HG02852 (cell line): Measurements from ENCODE around the gene FAM217A.

ENCODE experiments used
- ATAC-seq: cut with Tn5 transposase; IDR thresholded peaks from one replicate; pipeline ENCODE4 v1.9.1; 2021; ENCODE audit warnings: mild to moderate bottlenecking, moderate library complexity; ENCODE audit not compliant: unreplicated experiment

FAM217A gene

DNA sequence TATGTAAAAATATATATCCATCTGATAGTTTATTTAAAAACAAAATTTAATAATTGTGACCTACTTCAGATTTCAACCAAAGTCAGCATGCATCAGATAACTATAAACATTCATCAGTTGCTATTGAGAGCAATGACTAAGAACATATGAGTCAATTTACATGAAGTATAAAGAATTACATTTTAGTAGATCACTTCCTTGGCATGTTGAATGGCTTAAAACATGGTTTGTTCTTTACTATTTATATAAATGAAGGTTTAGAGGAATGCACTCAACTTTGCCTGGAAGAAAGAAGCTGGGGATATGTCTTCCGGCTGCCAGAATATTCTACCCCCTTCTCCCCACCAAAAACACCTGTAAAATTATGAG, 6.4 kb upstream of the FAM217A start:
- no peak for ATAC-seq

DNA sequence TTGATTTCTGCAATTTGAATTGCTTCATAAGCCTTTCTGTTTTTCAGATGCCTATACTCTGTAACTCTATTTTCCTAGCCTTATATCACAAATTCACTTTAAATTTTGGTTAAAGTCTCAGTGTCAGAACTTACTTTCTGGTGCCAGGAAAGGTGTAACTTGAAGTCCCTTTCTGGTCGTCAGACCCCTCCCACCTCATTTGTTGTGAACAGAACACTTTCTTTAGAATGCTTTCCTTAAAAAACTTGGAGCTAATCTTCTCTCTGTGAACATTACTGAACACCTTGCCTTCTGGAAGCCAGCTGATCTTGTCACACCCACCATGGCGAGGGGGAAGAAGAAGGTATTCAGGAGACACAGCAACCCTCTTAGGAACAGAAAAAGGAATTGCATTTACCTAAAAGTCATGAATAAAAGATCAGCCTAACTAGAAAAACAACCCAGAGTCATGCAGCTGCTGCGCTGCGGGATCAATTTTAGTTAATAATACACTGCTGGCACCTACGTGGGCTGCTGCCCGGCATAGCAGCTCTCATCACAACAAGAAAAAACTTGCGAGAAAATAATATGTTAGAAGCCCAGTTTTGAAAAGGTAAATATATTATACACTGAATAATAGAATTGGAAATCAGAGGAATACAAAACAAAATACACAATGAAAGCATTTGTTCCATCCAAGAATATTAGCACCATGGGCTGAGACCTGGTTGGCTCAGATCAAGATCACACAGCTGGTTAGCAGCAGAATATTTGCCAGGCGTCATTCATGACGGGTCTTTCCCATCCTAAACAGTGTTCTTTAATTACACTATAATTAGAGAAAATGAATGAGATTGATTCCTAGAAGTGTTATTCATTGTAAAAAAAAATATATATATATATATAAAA, 5.8 kb upstream of the FAM217A start:
- no peak for ATAC-seq

DNA sequence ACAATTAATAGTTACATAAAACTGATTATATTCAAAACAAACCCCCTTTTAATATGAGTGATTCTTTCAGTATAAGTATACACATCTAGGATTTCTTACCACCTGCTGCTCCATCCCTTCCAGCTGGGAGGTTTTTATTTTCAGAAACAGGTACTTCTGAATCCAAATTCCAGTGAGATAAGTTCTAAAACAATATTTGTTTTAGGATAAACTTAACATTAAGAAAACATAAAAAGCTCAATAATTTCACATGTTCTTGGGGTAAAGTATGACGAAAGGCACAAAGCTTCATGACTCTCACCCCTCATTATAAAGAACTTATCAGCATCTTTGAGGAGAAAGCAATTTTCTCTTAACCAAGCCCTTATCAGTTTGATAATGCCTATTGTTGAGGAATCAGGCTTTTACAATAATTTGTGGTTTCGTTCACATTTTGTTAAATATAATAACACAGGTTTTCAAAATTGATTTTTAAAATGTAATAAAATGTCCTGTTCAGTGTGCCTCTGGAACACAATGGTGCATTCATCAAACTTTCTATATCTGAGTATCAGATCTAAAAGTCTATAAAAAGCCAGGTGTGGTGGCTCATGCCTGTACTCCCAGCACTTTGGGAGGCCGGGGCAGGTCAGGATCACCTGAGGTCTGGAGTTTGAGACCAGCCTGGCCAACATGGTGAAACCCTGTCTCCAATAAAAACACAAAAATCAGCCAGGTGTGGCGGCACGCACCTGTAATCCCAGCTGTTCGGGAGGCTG, 4.3 kb downstream of the FAM217A start:
- ATAC-seq = no peak

DNA sequence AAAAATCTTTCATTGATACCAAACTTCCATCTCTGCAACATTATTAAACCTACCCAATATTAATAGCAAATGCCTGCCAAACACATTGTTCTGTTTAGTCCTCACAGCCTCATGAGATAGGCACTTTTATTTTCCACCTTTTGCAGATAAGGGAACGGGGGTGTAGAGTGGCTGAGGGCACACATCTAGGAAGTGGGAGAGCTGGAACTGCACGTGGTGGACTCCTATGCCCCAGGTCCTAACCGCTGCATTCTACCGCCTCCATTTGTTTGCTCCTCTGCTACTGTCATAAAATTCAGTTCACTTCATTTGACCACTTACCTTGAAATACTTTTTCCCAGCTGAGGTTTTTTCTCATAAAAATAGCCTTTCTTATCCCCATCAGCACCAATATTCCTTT, 7.6 kb downstream of the FAM217A start:
- ATAC-seq = no peak

DNA sequence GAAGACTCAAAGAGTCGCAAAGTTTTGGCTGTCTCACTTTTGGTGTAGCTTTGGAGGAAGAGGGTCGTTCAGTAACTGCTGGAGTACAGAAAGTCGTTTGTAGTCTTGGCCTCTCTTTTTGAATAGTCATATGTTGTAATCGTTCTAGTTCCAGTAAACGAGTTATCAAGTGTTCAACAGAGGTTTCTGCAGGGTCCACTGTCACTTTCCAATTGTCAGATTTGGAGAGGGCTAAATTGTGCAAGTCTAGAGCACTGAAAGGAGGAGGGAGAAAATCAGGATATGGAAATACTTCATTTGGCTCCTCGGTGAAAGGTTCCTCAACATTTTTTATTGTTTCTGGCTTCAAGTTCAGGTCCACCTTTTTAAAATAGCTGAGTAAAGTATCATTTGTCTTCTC, 9.7 kb downstream of the FAM217A start:
- no peak for ATAC-seq

DNA sequence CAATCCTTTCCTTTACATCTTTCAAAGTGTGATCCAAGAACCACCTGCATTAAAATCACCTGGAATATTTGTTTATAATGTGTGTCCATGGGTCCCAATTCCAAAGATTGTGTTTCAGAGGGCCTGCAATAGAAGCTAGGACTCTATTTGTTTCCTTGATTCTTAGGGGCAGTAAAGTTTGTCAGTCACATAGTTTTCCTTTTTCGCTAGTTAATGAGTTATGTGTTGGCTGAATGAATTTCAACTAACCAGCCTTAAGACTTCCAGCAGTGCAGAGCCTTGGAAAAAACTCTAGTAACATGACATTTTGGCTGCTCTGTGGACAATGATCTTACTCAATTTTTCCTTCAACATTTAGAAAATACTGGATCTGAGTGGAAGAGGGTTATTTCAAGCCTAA, 11.3 kb downstream of the FAM217A start:
- ATAC-seq = no peak

DNA sequence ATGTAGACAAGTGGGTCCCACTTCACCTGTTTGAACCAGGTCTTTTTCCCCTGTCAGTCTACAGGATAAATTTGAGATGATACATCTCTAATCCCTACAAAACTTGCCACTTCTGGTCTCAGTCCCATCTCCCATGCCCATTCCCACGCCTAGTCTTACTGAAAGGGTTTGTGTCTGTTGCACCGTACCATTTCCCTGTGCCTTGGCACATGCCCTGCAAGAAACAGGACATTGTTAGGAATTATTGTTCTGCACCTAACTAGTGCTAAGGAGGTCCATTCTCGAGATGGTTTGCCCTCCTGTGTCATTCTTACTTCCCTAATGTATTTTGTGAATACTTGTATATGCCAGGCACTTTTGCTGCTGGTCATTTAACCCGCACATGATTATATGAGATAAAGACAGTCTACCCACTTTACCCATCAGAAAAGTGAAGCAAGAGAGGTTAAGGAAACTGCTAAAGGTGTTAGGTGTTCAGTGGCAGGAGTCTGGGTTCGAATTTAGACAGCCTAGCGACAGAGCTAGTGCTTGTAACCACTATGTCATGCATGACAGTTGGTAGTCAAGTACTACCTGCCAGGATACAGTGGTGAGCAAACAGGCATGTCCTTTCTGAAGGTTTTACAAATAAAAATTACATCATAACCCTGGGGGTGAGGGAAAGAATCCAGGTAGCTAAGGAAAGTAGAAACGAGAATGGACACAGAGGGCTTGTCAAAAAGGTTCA, 12.7 kb downstream of the FAM217A start:
- no peak for ATAC-seq

DNA sequence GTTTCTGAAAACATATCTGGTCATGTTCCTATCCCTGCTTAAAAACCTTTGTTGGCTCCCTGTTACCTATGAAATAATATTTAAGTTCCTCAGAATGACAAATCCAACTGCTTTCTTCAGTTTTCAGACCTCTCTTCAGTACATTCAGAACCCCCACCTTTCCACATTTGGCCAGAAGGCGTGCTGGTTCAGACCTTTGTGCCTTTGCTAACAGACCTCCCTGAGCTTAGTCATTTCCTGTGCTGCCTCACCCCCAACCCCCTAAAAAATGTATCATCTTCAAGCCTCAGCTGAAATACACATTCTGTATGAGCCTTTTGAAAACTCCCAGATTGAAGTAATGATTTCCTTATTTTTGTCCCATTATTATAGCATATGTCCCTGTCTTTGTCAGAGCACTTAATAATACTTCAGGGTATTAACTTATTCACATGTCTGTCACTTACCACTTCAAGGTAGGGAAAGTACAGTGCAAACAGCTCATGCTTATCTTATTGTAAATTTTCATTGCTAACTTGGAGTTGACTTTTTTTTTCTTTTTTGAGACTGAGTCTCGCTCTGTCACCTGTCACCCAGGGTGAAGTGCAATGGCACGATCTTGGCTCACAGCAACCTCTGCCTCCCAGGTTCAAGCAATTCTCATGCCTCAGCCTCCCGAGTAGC, 19.7 kb downstream of the FAM217A start:
- ATAC-seq = no peak

DNA sequence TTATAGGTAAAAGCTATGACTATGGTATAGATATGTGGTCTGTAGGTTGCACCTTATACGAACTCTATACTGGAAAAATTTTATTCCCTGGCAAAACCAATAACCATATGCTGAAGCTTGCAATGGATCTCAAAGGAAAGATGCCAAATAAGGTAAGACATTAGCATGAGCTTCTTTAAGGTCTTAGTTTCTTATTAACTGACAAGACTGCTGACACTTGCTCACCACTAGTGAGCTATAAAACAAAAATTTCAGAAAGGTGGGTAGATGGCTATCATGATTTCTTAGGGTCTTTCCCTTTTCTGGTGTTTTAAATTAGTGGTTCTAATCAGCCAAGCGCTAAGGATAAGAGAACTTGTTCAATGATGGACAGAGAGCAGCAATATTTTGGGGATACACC, 21.9 kb downstream of the FAM217A start:
- ATAC-seq = no peak

DNA sequence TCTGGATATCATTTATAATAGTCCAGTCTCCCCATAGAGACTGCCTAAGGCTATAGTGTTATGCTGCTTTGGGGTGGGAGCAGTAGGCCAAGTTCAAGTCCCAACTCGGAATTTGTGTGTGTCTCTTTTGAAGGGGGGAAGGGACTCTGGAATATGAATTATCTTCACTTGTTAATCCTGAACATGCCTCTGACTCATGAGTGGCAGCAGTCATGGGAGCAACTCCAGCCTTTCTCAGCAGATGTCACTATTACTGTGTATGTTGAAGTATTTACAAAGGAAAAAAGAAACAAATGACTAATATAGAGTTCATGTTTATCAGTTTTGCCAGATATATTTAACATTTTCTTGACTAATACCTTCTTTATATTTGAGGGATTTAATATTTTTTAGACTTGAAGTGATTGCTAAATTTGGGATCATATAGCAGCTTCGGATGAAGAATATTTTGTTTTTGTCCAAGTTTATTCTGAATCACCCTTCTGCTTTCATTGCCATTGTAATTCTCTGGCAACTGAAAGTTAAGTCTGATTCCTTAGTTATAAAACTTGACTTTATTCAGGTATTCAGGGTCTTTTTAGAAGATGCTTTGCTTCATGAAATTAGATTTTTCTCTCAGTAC, 23.4 kb downstream of the FAM217A start:
- no peak for ATAC-seq

DNA sequence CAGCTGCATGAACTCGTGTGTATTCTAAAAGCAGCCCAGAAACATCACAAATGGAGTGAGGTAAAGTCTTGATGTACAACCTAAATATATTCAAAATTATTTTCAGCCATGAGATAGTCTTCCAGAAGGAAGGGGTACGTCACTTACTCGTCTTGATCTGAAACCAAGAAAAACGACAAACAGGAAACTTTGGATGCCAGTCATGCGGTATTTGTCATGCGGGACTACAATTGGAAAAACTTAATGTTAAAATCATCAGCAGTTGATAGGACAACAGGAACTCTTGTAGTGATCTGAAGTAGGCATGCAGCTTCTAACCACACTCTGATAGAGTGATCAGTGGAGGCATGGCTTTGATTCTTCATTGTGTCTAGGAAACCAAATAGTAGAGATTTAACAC, 29.7 kb downstream of the FAM217A start:
- ATAC-seq = no peak

DNA sequence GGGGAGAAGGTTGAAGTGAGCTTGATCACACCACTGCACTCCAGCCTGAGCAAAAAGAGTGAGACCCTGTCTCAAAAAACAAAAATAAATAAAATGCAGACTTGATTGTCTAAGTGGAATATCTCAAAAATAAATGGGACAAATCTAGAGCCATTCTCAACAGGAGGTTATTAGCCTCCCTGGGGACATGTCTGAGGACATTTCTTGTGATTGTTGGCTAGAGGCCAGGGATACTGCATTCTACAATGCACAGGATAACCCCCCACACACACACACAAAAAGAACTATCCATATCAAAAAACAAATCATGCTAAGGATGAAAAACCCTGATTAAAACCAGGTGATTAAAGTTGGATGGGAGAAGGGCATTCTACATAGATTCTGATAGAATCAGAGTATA, 37.5 kb downstream of the FAM217A start:
- ATAC-seq = no peak

DNA sequence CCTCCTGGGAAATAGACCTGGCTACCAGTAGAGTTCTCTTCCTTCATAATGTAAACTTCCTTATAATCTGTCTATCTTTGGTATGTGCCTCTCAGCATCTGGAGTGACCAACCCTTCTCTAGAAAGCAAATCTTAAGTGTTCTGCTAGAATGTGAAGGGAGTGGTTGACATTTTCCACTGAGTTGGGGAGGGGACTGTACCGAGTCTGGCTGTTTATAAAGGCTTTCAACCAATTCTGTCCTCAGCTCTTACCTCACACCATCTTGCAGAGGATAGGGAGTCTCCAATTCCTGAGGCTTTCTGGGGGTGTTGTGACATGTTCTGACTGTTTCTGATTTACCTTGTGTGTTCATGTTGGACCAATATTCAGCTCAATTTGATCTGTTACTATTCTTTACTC, 39.6 kb downstream of the FAM217A start:
- no peak for ATAC-seq

DNA sequence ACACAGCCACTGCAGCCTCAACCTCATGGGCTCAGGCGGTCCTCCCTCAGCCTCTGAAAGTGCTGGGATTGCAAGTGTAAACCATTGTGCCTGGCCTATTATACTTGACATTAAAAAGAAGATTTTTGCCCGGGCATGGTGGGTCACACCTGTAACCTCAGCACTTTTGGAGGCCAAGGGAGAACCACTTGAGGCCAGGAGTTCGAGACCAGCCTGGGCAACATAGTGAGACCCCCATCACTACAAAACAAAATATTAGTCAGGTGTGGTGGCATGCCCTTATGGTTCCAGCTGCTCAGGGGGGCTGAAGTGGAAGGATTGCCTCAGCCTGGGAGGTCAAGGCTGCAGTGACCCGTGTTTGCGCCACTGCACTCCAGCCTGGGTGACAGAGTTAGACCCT, 42.4 kb downstream of the FAM217A start:
- no peak for ATAC-seq

DNA sequence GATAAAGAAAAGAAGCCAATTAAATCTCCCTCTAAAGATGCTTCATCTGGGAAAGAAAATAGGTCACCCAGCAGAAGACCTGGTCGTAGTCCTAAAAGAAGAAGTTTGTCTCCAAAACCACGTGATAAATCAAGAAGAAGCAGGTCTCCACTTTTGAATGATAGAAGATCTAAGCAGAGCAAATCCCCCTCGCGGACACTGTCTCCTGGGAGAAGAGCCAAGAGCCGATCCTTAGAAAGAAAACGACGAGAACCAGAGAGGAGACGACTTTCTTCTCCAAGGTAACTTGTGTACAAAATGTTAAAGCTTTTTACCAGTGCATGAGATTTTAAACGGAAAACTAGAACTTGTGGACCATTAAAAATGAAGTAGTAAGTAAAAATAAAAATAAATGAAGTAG, 46.5 kb downstream of the FAM217A start:
- no peak for ATAC-seq

DNA sequence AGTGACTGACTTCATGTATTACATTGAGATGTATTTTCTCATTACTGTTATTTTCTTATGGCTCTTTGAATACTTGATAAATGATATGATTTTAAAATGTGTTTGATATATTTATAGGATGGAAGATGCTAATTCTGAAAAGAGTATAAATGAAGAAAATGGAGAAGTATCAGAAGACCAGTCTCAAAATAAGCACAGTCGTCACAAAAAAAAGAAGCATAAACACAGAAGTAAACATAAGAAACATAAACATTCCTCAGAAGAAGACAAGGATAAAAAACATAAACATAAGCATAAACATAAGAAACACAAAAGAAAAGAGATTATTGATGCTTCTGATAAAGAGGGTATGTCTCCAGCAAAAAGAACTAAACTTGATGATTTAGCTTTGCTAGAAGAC, 47.5 kb downstream of the FAM217A start:
- ATAC-seq = no peak

DNA sequence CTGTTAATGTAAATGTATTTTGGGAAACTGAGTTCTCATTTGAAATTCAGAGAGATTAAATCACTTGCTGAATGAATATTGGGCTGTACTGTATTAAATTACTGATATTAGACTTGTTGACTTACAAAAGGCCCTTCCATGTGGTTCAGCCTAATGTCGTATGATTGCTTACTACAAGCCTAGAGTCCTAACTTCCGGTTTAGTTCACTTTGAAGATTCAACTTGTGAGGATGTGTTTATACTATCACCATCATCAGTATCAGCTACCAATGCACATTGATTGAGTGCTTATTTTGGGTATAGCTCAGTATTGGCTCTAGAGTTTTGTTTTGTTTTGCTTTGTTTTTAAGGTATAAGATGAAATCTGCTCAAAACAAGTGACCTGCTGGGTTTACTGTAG, 48.3 kb downstream of the FAM217A start:
- no peak for ATAC-seq

DNA sequence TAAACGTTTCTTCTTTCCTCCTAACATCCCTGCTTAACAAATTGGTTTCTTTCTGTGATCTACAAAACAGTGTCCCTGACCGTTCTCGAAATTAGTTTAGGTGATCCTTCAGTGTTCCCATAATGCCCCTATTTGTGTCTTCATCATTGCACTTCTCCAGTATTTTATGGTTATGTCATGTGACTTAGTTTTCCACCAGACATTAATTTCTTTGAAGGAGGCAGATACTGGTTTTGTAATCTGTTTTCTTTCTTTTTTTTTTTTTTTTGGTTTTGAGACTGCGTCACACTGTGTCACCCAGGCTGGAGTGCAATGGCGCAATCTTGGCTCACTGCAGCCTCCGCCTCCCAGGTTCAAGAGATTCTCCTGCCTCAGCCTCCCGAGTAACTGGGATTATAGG, 49.2 kb downstream of the FAM217A start:
- ATAC-seq = no peak

DNA sequence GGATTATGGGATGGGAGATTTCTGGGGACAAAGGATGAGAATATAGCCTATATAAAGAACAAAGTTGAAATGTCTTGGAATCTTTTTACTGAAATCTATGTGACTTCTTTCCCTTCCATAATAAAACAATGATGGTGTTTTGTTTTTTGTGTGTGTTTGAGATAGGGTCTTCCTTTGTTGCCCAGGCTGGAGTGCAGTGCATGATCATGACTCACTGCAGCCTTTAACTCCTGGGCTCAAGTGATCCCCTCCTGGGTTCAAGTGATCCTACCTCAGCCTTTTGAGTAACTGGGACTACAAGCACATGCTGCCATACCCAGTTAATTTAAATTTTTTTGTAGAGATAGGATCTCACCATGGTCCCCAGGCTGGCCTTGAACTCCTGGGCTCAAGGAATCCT, 50.9 kb downstream of the FAM217A start:
- ATAC-seq = no peak

DNA sequence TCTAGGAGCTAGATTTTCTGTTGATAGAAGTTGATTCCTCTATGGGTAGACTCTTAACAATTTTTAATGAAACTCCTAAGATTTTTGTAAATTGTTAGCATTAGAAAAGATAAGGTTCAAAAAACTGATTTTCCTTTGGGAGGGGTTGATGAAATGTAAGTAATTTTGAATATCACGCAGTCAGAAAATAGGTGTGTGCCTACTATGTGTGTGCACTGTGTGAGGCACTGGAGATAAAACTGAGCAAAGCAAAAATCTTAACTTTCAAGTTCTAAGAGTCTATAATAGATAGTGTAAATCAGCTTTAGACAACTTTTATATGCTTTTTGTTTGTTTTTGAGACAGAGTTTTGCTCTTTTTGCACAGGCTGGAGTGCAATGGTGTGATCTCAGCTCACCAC, 53.3 kb downstream of the FAM217A start:
- no peak for ATAC-seq

DNA sequence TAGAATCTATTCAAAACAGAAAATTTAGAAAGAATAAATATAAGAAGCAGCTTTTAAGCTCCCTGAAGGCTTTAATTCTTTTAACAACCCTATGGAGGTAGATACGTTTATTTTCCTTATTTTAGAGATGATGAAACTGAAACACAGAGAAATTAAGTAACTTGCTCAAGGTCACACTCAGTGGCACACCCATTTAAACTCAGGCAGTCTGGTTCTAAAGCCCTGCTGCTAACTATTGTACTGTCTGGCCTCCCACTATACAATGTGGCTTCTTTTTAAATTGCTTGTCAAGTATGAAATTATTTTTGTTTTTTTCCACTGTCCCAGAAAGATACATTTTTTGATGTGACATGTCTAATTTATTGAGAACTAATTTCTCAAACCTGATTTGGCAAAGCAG, 55.7 kb downstream of the FAM217A start:
- no peak for ATAC-seq
